K562 (cell line): ENCODE data around the gene ACSF3. TPM values are rescaled to one million over a fixed set of nuclear protein-coding genes. Genes with fewer than 3 reads are reported as not detected.

ENCODE experiments used
- ATAC-seq: fragments of 200-7000 bp; cut with Tn5 transposase; 3 replicates; pipeline ENCODE4 v1.9.1; 2020; ENCODE audit warnings: moderate library complexity
- BruUV-seq: library from RNA; stranded (reverse); fragments of 400-500 nt; replicated peaks from 2 replicates; lab custom pipeline; 2021; lab: Mats Ljungman, UMichigan
- CTCF ChIA-PET: fragments of 300-600 bp; formaldehyde crosslinking; extraction: SDS; loops from one replicate; lab custom pipeline; 2021; ENCODE audit warnings: low intra/inter-chr PET ratio; lab: Yijun Ruan, JAX
- POLR2A ChIA-PET: fragments of 300-600, 350-650 bp; sonication (Branson Sonifier 250); formaldehyde crosslinking; extraction: SDS; loops from one replicate; lab custom pipeline; 2021; ENCODE audit warnings: antibody characterized with exemption, inconsistent platforms; lab: Yijun Ruan, JAX
- DNase-seq, 4 experiments: peaks; one replicate each; pipeline versions ENCODE4 v3.0.0 to v3.0.0-alpha.2; 2011 to 2018; ENCODE audit warnings: low spot score in 3 of 4, mixed read lengths in 3 of 4; ENCODE audit errors: extremely low read depth in 1 of 4
- FAIRE-seq: peaks from 2 replicates; lab custom pipeline; 2011; peaks lifted over from hg19 to GRCh38; lab: Jason Lieb, UNC
- H2AFZ ChIP-seq: 2 replicates; pipeline ENCODE4 v1.6.0; 2011; ENCODE audit warnings: low read depth, low read length, control low read depth, inconsistent platforms
- H3K27ac ChIP-seq: fragments of 200-600 bp; 3 replicates; pipeline ENCODE4 v1.8.0; 2011; ENCODE audit warnings: low read depth, mild to moderate bottlenecking, control low read depth, inconsistent platforms, low read length, moderate library complexity, mixed read lengths; ENCODE audit errors: extremely low read depth
- H3K27me3 ChIP-seq, 2 experiments: fragments of 300-600 bp in 1 of 2; 2 replicates in 1 of 2; 3 replicates in 1 of 2; pipeline versions ENCODE4 v1.6.0 to v1.8.0; 2011; ENCODE audit warnings: inconsistent platforms in 2 of 2, low read length in 2 of 2, mild to moderate bottlenecking in 1 of 2, mixed read lengths in 1 of 2, moderate library complexity in 1 of 2; ENCODE audit not compliant: control insufficient read depth in 2 of 2, insufficient read depth in 2 of 2
- H3K36me3 ChIP-seq: fragments of 300-600 bp; 3 replicates; pipeline ENCODE4 v1.8.0; 2011; ENCODE audit warnings: mild to moderate bottlenecking, low read length, inconsistent platforms; ENCODE audit not compliant: control insufficient read depth, insufficient read depth
- H3K4me1 ChIP-seq, 2 experiments: fragments of 200-600 bp in 1 of 2; replicated peaks in 1 of 2; 2 replicates in 1 of 2; 3 replicates in 1 of 2; pipeline versions ENCODE4 v1.5.1 to v1.8.0; 2011; ENCODE audit warnings: inconsistent platforms in 2 of 2, low read length in 2 of 2, mild to moderate bottlenecking in 1 of 2, mixed read lengths in 1 of 2, moderate library complexity in 1 of 2; ENCODE audit not compliant: control insufficient read depth in 2 of 2, insufficient read depth in 2 of 2
- H3K4me2 ChIP-seq: 2 replicates; pipeline ENCODE4 v1.6.1; 2011; ENCODE audit warnings: low read length, control low read depth, inconsistent platforms, mixed read lengths; ENCODE audit not compliant: insufficient read depth
- H3K4me3 ChIP-seq: fragments of 200-600 bp; sonication (generic), shearing (Covaris generic); 2 replicates; pipeline ENCODE4 v1.5.1; 2016; ENCODE audit warnings: control low read depth, inconsistent platforms
- H3K79me2 ChIP-seq: fragments of 200-600 bp; 3 replicates; pipeline ENCODE4 v1.8.0; 2011; ENCODE audit warnings: low read length, inconsistent platforms; ENCODE audit not compliant: control insufficient read depth, insufficient read depth
- H3K9ac ChIP-seq, 2 experiments: 2 replicates each; pipeline versions ENCODE4 v1.6.0 to v1.6.1; 2011; ENCODE audit warnings: low read depth in 2 of 2, low read length in 2 of 2, control low read depth in 1 of 2, inconsistent platforms in 1 of 2, mild to moderate bottlenecking in 1 of 2, mixed read lengths in 1 of 2; ENCODE audit not compliant: insufficient read depth in 1 of 2
- H3K9me1 ChIP-seq: one replicate; pipeline ENCODE4 v1.6.0; 2011; ENCODE audit warnings: inconsistent platforms, mild to moderate bottlenecking, low read length, moderate library complexity; ENCODE audit not compliant: control insufficient read depth, insufficient read depth
- H3K9me3 ChIP-seq: replicated peaks from 2 replicates; pipeline ENCODE4 v1.5.1; 2011; ENCODE audit warnings: low read depth, low read length, inconsistent platforms; ENCODE audit not compliant: control insufficient read depth, insufficient read depth
- H4K20me1 ChIP-seq: replicated peaks from 2 replicates; pipeline ENCODE4 v1.6.1; 2011; ENCODE audit warnings: low read length, inconsistent platforms, mixed read lengths; ENCODE audit not compliant: control insufficient read depth, insufficient read depth
- E2F4 ChIP-seq: sonication (generic); formaldehyde crosslinking; IDR thresholded peaks from 2 replicates; pipeline ENCODE4 v1.8.0; 2022; ENCODE audit warnings: mild to moderate bottlenecking, low read depth, missing genetic modification reagents
- PML ChIP-seq: IDR thresholded peaks from 2 replicates; pipeline ENCODE4 v1.6.1; 2012; ENCODE audit warnings: low read length, inconsistent platforms
- RBM39 ChIP-seq: fragments of 200-400 bp; formaldehyde crosslinking; optimal IDR thresholded peaks from 2 replicates; pipeline ENCODE3; 2018; ENCODE audit warnings: low read depth, low read length
- TRIM24 ChIP-seq, 2 experiments: fragments of 450-650 bp; IDR thresholded peaks; 2 replicates each; pipeline ENCODE4 v1.6.1; 2016
- TSHZ1 ChIP-seq: fragments of 250-450 bp; sonication (Bioruptor Pico); IDR thresholded peaks from 2 replicates; pipeline ENCODE4 v1.4.0; 2020; ENCODE audit warnings: mild to moderate bottlenecking, moderate library complexity
- UBTF ChIP-seq, 2 experiments: IDR thresholded peaks; 2 replicates each; pipeline ENCODE4 v1.6.1; 2012; ENCODE audit warnings: improper control_type of control experiment in 2 of 2, low read depth in 2 of 2, low read length in 2 of 2, borderline replicate concordance in 1 of 2
- ZBTB11 ChIP-seq, 3 experiments: fragments of 200-800 bp in 1 of 3; fragments of 250-450 bp in 1 of 3; fragments of 450-650 bp in 1 of 3; sonication (Bioruptor Pico) in 1 of 3; sonication (Bioruptor generic) in 1 of 3; formaldehyde crosslinking in 1 of 3; IDR thresholded peaks; 2 replicates each; pipeline versions ENCODE4 v1.6.1 to v1.8.0; 2016 to 2022; ENCODE audit warnings: mild to moderate bottlenecking in 2 of 3, missing genetic modification characterization in 2 of 3, missing compliant biosample characterization in 1 of 3, moderate library complexity in 1 of 3
- ZNF224 ChIP-seq: sonication (generic); formaldehyde crosslinking; IDR thresholded peaks from 2 replicates; pipeline ENCODE4 v1.8.0; 2022; ENCODE audit warnings: mild to moderate bottlenecking, missing genetic modification reagents
- ZNF41 ChIP-seq: fragments of 250-450 bp; sonication (Bioruptor Pico); conservative IDR thresholded peaks from 2 replicates; pipeline ENCODE4 v1.4.0; 2020; ENCODE audit warnings: mild to moderate bottlenecking
- ZNF766 ChIP-seq: fragments of 200-800 bp; sonication (Bioruptor generic); conservative IDR thresholded peaks from 2 replicates; pipeline ENCODE4 v1.6.1; 2016; ENCODE audit warnings: missing genetic modification characterization, missing compliant biosample characterization
- WGBS: fragments of 100-300 bp; shearing (Covaris generic); methylation state at CpG from one replicate; pipeline ENCODE4 v1.1.6; 2016; ENCODE audit warnings: low coverage, mixed read lengths; ENCODE audit not compliant: insufficient coverage; ENCODE audit errors: missing lambda C conversion rate; 5-methylcytosine and 5-hydroxymethylcytosine counted together
- in situ Hi-C: fragments of 300-500 bp; cut with MboI; formaldehyde crosslinking; loops from 4 replicates; pipeline ENCODE4 v1.15.0; 2018; ENCODE audit warnings: inconsistent platforms, mixed read lengths
- intact Hi-C: fragments of 100-400 bp; cut with micrococcal nuclease; formaldehyde crosslinking; loops from 2 replicates; pipeline ENCODE4 v1.14.2; 2022
- polyA plus RNA-seq, 8 experiments: library from polyadenylated mRNA; depleted of rRNA in 4 of 8; stranded (reverse) in 5 of 8; unstranded in 3 of 8; fragments of >200 nt; fragmentation: Nextera tagmentation in 2 of 8; fragmentation: Illumina TruSeq in 1 of 8; extraction: Ambion mirVana in 2 of 8; extraction: Trizol in 1 of 8; gene quantifications; 2 replicates each; pipeline versions ENCODE4 v1.2.1 to v1.2.3, GENCODE V29; 2011 to 2014; ENCODE audit warnings: inconsistent platforms in 1 of 8, missing spikeins in 1 of 8
- total RNA-seq, 7 experiments: library from RNA; depleted of rRNA in 6 of 7; stranded (reverse); fragments of >200 nt in 6 of 7; fragmentation: Illumina TruSeq in 2 of 7; extraction: Trizol in 2 of 7; gene quantifications; 2 replicates each; pipeline versions ENCODE4 v1.2.1 to v1.2.3, GENCODE V29; 2011 to 2021; ENCODE audit warnings: low replicate concordance in 1 of 7

The ACSF3 gene
- total and polyA plus RNA-seq, 9 of the 15 experiments (the other 6 are each of a cell fraction or from before 2014, with no cell fraction given): 0.77 to 32.8 (median 14.7) TPM

- TF ChIP-seq UBTF (IDR thresholded peaks at IDR 0.05; ENCODE audit: borderline replicate concordance in 1 of 2, low read depth in 2 of 2, low read length in 2 of 2) (no peak), TRIM24 (IDR thresholded peaks at IDR 0.05) (no peak), TSHZ1 (CRISPR knock-in tag) (no peak)
Measured at GRCh38 chr16:89069920-89070319, 23.7 kb upstream of the ACSF3 start (continued).

- no CpG with 5 or more reads among the region's 24 CpGs for WGBS
- H4K20me1 ChIP-seq: no peaks in the 10 kb centered on the region
- POLR2A ChIA-PET: no interaction called here
- H2AFZ ChIP-seq: no peak overlapping the region
- H3K4me3 ChIP-seq: no peak overlapping the region
- peaks cover 0 to 48% of the 10 kb centered on the region in 2 experiments; a peak in 3 of 5 replicates for H3K4me1 ChIP-seq
- no peaks in the 10 kb centered on the region for H3K36me3 ChIP-seq
- no peak overlapping the region for H3K9ac ChIP-seq
- ATAC-seq (no peak), DNase-seq (no peak), FAIRE-seq (no peak)
- CTCF ChIA-PET: no interaction called here
- peaks cover 8 to 38% of the 10 kb centered on the region in 2 experiments; a peak in 4 of 5 replicates for H3K27me3 ChIP-seq
- H3K4me2 ChIP-seq: no peak overlapping the region
- H3K9me3 ChIP-seq: peaks cover 15% of the 10 kb centered on the region; the same call in 1 of the 2 replicates
- no TSS peak for BruUV-seq
- no peak overlapping the region for H3K27ac ChIP-seq
- no peaks in the 10 kb centered on the region for H3K79me2 ChIP-seq
- H3K9me1 ChIP-seq: no peaks in the 10 kb centered on the region
- in situ Hi-C loops (no loop called here), intact Hi-C loops (no loop called here)
- no peak for TF ChIP-seq RBM39
- no peak for TF ChIP-seq ZNF766 (CRISPR knock-in tag)
- no peak for TF ChIP-seq ZBTB11 (CRISPR knock-in tag; IDR thresholded peaks at IDR 0.05)
- TF ChIP-seq ZNF41 (CRISPR knock-in tag): no peak
- TF ChIP-seq E2F4: no peak
- TF ChIP-seq PML: no peak
- no peak for TF ChIP-seq ZNF224
Measured at GRCh38 chr16:89070590-89070989, 23.1 kb upstream of the ACSF3 start.
